EL (cell line): Measurements from ENCODE around the gene SH2D3A.
A peak's percentile ranks its signal among the peaks of the same experiment; 100 is the strongest.
"Not testable (repeated sequence)": the region's sequence is repeated elsewhere in the genome, so short reads cannot be mapped to it uniquely, and the experiment has no call there.

ENCODE experiments used
- DNase-seq: peaks from one replicate; pipeline ENCODE4 v3.0.0-alpha.2; 2016

Gene SH2D3A

DNA sequence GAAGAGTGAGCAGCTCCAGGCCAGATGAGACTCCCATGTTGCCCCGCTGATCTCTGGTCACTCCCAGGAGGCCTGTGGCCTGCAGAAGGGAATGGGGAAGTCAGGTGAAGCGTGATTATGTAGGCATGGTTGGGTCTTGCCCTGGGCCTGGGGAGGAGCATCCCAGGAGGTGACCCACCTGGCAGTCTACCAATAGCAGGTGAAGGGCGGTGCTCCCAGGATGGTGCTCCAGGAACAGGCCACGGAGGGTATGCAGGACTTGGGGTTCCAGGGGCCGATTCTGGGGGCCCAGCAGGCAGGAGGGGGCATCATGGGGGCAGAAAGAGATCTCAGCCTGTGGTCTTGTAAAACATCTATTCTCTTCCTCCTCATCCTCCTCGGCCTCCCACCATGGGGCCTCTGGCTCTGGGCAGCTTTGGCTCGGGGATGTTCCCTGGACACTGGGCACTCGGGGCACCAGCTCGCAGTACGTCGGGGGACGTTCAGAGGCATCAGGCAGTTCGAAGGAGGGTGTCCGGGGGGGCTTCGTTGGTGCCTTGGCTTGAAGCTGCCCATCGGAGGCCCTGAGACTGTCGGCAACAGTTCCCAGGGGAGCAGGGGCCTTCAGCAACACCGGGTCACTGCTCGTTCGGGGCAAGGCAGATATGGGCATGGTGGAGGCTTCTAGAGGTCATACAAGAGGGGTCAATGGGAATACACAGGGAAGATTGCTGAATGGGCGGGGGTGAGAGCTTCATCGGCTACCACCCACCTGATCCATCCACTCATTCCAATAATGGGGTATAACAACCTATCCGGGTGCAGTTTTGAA lies 12.4 kb downstream of the SH2D3A start:
- no peak for DNase-seq

DNA sequence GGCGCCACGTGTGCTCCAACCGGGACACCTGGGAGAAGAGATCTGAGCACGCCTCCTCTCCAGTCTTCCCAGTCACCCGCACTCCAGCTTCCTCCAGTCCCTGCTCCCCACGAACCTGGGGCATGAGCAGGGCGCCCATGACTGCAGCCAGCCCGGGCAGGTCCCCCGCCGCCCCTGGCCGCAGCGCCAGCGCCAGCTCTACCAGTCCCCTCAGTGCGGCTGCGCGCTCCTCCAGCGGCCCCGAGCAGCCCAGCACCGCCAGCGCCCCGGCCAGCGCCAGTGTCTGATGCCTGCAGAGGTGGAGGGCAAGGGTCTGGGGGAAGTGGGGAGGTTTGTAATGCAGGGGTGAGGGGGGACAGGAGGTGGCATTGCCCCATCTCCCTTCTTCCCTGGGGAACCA lies 13.1 kb downstream of the SH2D3A start:
- no peak for DNase-seq

- peak; percentile 77 for DNase-seq
These were observed 13.8 kb downstream of the SH2D3A start for GRCh38 chr19:6753178-6754031.

DNA sequence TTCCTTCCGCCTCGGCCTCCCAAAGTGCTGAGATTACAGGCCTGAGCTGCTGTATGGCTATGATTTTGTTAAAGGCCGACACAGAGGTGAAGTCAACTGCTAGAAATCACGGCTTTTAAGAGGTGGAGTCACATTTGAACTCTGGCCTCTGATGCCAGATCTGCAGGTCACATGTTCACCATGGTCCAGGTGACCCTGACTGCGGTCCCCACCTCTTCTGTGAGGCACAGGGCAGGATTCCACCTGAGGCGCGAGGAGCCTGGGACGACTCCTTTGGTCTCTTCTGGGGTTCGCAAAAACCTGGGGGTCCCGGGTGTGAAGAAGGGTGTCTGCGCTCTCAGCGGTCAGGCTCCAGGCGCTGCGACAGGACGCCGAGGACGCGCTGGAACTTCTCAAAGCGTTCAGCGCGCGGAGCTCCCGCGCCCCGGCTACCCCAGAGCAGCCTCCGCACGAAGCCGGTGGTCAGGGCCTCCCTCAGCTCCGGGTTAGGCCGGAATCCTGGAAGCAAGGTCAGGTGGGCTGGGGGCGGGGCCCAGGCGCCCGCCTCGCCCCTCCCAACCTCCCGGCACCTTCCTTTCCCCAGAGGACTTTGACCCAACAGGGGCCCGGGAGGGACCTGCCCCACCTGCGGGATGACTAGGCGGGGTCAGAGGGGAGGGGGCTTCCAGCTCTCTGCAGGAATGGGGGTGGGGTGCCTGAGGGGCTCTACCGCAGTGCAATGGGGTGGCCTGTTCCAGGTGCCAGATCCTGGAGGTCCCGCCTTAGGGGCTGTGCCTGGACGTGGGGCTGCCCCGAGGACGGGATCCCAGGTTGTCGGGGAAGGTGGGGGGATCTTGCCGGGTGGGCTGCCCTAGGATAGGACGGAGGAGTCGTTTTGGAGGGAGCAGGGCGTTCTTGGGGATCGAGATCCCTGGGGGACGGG lies 14.7 kb downstream of the SH2D3A start:
- no peak for DNase-seq

DNA sequence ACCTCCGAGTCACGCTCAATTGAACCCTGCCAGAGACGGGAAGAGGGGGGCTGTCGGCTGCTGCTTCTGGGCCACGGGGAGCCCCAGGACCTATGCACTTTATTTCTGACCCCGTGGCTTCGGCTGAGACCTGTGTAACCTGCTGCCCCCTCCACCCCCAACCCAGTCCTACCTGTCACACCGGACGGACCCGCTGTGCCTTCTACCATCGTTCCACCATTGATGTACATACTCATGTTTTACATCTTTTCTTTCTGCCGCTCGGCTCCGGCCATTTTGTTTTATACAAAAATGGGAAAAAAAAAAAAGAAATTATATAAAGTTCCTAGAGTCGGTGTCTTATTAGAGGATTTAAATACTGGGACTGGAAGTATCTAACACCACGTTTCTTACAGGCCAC lies 16.0 kb downstream of the SH2D3A start:
- no peak for DNase-seq

GRCh38 chr19:6750062-6750461 lies 17.2 kb downstream of the SH2D3A start:
- DNase-seq = no peak

GRCh38 chr19:6748543-6748942 lies 18.7 kb downstream of the SH2D3A start:
- not testable (repeated sequence) for DNase-seq

DNA sequence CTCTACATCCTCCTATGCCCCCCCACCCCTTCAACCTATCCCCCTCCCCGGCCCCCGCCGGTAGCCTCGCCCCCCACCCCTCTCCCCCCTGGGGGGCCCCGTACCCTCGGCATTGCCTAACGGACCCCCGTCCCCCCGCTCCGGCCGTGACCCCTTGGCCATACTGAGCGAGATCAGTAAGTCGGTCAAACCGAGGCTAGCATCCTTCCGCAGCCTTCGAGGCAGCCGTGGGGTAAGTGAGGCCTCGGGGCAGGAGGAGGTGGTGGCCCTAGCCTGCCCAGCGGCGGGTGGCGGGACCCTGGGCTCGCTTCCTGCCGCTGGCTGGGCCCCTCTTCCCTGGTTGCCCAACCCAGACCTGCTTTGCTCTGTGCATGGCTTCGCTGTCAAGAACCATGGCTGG lies 21.3 kb downstream of the SH2D3A start:
- no peak for DNase-seq

- peak; percentile 97 for DNase-seq
These were observed 22.6 kb downstream of the SH2D3A start for GRCh38 chr19:6744381-6745301.

DNA sequence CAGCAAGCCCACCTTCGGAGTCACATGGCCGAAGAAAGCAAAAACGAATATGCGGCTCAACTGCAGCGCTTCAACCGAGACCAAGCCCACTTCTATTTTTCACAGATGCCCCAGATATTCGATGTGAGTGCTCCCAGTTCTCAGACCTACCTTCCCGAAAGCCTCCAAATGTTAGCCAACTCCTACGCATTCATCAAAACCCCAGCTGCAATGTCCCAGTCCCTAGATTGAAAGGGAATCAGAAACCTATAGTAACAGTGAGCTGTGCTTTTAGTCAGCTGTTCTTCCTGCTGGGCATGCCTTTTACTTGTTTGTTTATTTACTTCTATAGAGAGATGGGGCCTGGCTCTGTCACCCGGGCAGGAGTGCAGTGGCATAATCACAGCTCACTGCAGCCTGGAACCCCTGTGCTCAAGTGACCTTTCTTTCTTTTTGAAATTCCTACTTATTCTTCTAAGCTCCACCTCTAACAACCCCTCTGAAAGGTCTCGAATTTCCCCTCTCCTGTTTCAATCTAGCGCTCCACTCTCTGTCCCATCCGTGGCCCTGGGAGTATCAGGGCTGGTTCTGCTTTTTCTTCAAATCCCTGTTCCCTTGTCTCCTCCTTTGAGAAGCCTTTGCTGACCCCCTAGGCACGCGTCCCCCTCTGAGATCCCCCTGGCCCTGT lies 23.4 kb downstream of the SH2D3A start:
- DNase-seq = no peak

DNA sequence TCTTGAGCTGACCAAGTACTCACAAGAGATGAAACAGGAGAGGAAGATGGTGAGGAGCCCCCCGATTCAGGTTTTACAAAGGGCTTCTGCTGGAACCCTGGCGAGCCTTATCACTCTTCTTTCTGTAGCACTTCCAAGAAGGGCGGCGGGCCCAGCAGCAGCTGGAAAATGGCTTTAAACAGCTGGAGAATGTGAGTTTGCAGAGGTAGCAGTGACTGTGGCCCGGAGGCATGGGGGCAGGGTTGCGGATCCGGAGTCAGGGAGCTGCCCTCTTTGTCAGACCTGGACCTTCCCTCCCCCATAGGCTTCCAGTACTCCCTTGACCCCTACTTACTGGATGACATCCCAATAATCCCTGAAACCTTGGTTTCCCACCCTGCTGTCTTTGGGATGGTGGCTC lies 24.2 kb downstream of the SH2D3A start:
- DNase-seq = no peak

DNA sequence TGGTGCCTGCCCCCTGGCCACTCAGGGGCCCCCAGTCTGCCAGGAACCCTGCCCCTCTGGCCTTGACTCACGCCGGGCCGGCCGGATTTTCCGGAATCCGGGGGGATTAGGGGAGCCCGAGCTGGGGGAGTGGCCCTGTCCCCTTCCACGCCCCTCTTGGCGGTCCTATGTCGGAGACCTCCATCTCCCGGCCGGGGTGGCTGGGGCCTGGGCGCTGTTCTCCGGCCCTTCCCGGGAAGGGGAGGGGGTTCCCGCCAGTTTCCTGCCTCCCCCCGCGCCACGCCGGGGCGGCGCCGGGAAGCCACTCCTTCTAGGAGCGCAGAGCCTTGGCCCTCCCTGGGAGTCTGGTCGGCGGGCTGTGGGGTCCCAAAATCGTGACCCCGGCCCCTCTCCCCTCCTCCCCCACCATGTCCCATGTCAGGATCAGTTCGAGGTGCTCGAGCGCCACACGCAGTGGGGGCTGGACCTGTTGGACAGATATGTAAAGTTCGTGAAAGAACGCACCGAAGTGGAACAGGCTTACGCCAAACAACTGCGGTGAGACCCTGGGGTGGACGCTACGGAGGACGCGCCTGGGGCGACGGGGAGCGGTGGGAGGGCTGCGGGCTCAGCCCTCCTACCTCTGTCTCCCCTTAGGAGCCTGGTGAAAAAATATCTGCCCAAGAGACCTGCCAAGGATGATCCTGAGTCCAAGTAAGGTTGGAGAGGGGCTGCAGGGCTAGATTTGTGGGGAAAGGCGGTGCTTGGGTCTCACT lies 26.5 kb downstream of the SH2D3A start:
- DNase-seq = peak; percentile 76

DNA sequence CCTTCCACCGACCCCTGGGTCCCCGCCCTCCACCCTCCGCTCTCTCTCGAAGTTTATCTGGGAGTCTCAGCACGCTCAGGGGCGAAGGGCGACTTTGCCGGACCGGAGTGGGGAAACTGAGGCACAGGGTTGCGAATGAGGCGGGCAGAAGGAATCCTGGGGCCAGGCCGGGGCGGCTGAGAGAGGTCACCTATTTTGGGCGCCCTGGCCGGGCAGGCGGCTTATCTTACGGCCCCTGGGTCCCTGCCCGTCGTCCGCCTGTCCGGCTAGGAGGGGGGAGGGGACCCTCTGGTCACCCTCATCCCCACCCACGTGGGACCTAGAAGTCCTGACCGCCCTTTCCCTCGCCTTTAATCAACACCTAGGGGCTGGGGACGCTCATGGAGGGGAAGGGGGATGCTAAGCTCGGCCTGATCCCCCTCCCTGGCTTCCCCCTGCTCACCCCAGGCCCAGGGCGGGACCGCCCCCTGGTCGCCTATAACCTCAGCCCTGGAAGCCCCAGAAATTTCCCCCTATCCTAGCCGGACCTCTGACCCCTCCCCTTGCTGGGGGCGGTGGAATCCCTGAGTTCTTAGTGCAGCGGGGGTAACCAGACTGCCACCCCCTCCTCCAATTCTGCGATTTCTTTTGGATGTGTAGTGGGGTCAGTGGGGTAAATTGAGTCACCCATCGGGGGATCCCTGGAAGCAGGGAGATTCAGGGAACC lies 27.2 kb downstream of the SH2D3A start:
- peak; percentile 41 for DNase-seq

GRCh38 chr19:6739390-6739882 lies 27.8 kb downstream of the SH2D3A start, which contains the start of gene TRIP10:
Gene TRIP10, plus strand, starts transcription at chr19:6739680. Its CDS starts 82 bp downstream, at chr19:6739762.
- DNase-seq = peak; percentile 76

GRCh38 chr19:6738787-6739389 lies 28.3 kb downstream of the SH2D3A start:
- DNase-seq = no peak

DNA sequence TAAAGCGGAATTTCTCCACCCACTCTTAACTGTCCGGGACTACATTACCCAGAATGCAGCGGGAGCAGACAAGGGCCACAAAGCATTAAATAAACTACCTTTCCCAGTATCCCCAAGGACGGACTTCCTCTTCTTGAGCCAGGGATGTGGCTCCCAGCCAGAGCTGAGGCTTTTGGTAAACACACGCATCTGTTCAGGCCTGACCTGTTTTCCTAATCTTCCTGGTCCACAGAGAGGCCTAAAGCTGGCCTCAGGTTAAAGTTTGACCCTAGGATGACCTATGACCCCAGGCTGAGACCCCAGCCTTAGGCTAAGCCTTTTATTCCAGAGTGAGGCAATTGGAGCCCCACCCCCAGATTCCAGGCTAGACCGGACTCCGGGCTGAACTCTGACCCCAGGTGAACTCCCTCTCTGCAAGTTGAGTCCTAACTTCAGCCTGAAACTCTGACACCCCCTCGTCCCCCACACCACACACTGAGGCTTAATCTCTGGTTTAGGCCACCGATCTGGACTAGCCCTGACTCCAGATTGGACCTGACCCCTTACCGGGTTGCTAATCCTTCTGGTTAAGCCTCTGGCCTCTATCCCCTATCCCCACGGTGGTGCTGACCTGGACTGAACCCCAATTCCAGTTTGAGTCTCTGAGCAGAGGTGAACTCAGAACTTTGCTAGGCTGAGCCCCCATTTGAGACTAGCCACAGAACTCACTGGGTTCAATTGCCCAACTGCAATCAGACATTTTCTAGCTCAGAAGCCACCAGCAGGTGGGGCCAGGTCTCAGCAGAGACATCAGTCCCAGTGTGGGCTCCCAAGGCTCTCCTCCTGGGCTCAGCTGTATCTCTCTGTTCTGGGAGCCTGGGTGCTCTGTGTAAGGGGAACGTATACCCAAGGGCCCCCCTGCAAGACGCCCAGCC lies 29.1 kb downstream of the SH2D3A start:
- DNase-seq = peak; percentile 87

DNA sequence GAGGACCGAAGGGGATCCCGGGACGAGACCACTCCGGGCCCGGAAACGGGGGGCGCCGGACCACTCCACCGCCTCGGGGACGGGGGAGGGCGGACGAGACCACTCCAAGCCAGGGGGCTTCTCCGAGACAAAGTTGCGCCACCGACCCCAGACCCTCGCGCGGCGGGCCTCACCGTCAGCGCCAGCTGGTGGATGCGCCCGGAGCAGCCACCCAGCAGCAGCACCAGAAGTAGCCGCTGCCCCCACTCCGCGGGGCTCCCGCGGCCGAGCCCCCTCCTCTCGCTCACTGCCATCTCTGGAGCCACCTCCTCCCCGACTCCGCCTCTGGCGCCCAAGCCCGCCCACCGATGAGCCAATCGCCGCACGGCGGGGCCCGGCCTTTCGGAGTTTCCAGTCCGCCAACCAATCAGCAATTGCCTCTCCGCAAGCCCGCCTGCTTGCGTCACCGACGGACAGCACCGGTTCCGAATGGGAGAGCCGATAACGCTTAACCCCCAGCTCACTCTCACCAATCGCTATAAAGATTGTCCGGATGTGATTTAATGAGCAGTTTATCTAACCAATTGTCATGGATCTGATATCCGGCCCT lies 29.9 kb downstream of the SH2D3A start, which contains the start of gene GPR108:
TSS of gene GPR108 (minus strand) at position 297 of the 589 bp plus-strand sequence. CDS start at position 293, 4 bp downstream.
- DNase-seq = peak; percentile 100
